H9 (cell line): ENCODE results near the gene ATP6V0A4. TPM values are rescaled to one million over a fixed set of nuclear protein-coding genes. Genes with fewer than 3 reads are reported as not detected.

Experiments
- DNase-seq: peaks from one replicate; pipeline ENCODE4 v3.0.0-alpha.2; 2017
- H2AFZ ChIP-seq: one replicate; pipeline ENCODE4 v1.6.1; 2013; ENCODE audit warnings: mild to moderate bottlenecking, low read length, control low read depth, moderate library complexity
- H2AK5ac ChIP-seq: 2 replicates; pipeline ENCODE4 v1.6.1; 2013; ENCODE audit warnings: low read length, control low read depth, mixed read lengths; ENCODE audit not compliant: insufficient read length
- H2BK120ac ChIP-seq: one replicate; pipeline ENCODE4 v1.6.1; 2013; ENCODE audit warnings: low read depth, mild to moderate bottlenecking, low read length, control low read depth, inconsistent platforms; ENCODE audit not compliant: poor library complexity, severe bottlenecking
- H2BK12ac ChIP-seq: 2 replicates; pipeline ENCODE4 v1.6.1; 2013; ENCODE audit warnings: low read length, control low read depth, mixed read lengths, low read depth; ENCODE audit not compliant: insufficient read length
- H2BK15ac ChIP-seq: 2 replicates; pipeline ENCODE4 v1.6.1; 2013; ENCODE audit warnings: low read depth, low read length, control low read depth
- H2BK20ac ChIP-seq: one replicate; pipeline ENCODE4 v1.6.1; 2013; ENCODE audit warnings: low read depth, mild to moderate bottlenecking, low read length, control low read depth, inconsistent platforms; ENCODE audit not compliant: poor library complexity, severe bottlenecking
- H2BK5ac ChIP-seq: 2 replicates; pipeline ENCODE4 v1.6.1; 2013; ENCODE audit warnings: low read length, control low read depth, mixed read lengths; ENCODE audit not compliant: insufficient read length
- H3K14ac ChIP-seq: 2 replicates; pipeline ENCODE4 v1.6.1; 2013; ENCODE audit warnings: low read length, control low read depth; ENCODE audit not compliant: insufficient read depth
- H3K18ac ChIP-seq: 2 replicates; pipeline ENCODE4 v1.6.1; 2013; ENCODE audit warnings: low read depth, mild to moderate bottlenecking, mixed read lengths, low read length, control low read depth; ENCODE audit not compliant: insufficient read length
- H3K23ac ChIP-seq: 2 replicates; pipeline ENCODE4 v1.6.1; 2013; ENCODE audit warnings: low read length, control low read depth, mixed read lengths, low read depth; ENCODE audit not compliant: insufficient read length
- H3K23me2 ChIP-seq: 2 replicates; pipeline ENCODE4 v1.6.1; 2013; ENCODE audit warnings: low read depth, mild to moderate bottlenecking, mixed read lengths, low read length, control low read depth; ENCODE audit not compliant: insufficient read length, poor library complexity, severe bottlenecking
- H3K27ac ChIP-seq: 2 replicates; pipeline ENCODE4 v1.5.1; 2013; ENCODE audit warnings: low read length, control low read depth, mixed read lengths, low read depth; ENCODE audit not compliant: insufficient read length
- H3K27me3 ChIP-seq: 2 replicates; pipeline ENCODE4 v1.6.1; 2013; ENCODE audit warnings: low read length, control low read depth, inconsistent platforms; ENCODE audit not compliant: insufficient read depth
- H3K4ac ChIP-seq: 2 replicates; pipeline ENCODE4 v1.6.1; 2013; ENCODE audit warnings: low read depth, mild to moderate bottlenecking, control low read depth, inconsistent platforms, low read length, moderate library complexity
- H3K4me1 ChIP-seq: 2 replicates; pipeline ENCODE4 v1.6.1; 2013; ENCODE audit warnings: low read length, control low read depth, inconsistent platforms; ENCODE audit not compliant: insufficient read depth
- H3K4me2 ChIP-seq: 2 replicates; pipeline ENCODE4 v1.6.1; 2013; ENCODE audit warnings: low read length, control low read depth, mixed read lengths; ENCODE audit not compliant: insufficient read length, insufficient read depth
- H3K56ac ChIP-seq: 2 replicates; pipeline ENCODE4 v1.6.1; 2013; ENCODE audit warnings: low read depth, mild to moderate bottlenecking, mixed read lengths, low read length, control low read depth; ENCODE audit not compliant: insufficient read length
- H3K79me1 ChIP-seq: 2 replicates; pipeline ENCODE4 v1.6.1; 2013; ENCODE audit warnings: low read depth, mild to moderate bottlenecking, moderate library complexity, low read length, control low read depth, inconsistent platforms; ENCODE audit not compliant: insufficient read depth, poor library complexity, severe bottlenecking
- H3K79me2 ChIP-seq: 2 replicates; pipeline ENCODE4 v1.6.1; 2013; ENCODE audit warnings: low read length, control low read depth, inconsistent platforms; ENCODE audit not compliant: insufficient read depth
- H3K9ac ChIP-seq: 2 replicates; pipeline ENCODE4 v1.6.1; 2013; ENCODE audit warnings: low read length, control low read depth, mixed read lengths; ENCODE audit not compliant: insufficient read length; ENCODE audit errors: extremely low read depth
- H3K9me3 ChIP-seq: one replicate; pipeline ENCODE4 v1.6.1; 2013; ENCODE audit warnings: low read depth, low read length, inconsistent platforms; ENCODE audit not compliant: control insufficient read depth
- H3T11ph ChIP-seq: one replicate; pipeline ENCODE4 v1.6.1; 2013; ENCODE audit warnings: mild to moderate bottlenecking, low read length, control low read depth, inconsistent platforms
- H4K20me1 ChIP-seq: one replicate; pipeline ENCODE4 v1.6.1; 2013; ENCODE audit not compliant: control insufficient read depth, insufficient read length, insufficient read depth
- H4K5ac ChIP-seq: 2 replicates; pipeline ENCODE4 v1.6.1; 2013; ENCODE audit warnings: low read depth, mild to moderate bottlenecking, mixed read lengths, low read length, control low read depth; ENCODE audit not compliant: insufficient read length
- H4K8ac ChIP-seq: replicated peaks from 2 replicates; pipeline ENCODE4 v1.6.1; 2013; ENCODE audit warnings: low read length, control low read depth, mixed read lengths, low read depth; ENCODE audit not compliant: insufficient read length
- H4K91ac ChIP-seq: 2 replicates; pipeline ENCODE4 v1.6.1; 2013; ENCODE audit warnings: low read depth, mild to moderate bottlenecking, moderate library complexity, mixed read lengths, low read length, control low read depth; ENCODE audit not compliant: insufficient read length
- H3K27ac Mint-ChIP-seq, 3 experiments: 2 replicates in 2 of 3; 3 replicates in 1 of 3; pipeline ENCODE4 v1.8.0; 2020 to 2021; ENCODE audit warnings: mixed read lengths in 3 of 3, mild to moderate bottlenecking in 1 of 3, moderate library complexity in 1 of 3
- H3K27me3 Mint-ChIP-seq: 2 replicates; pipeline ENCODE4 v1.8.0; 2021; ENCODE audit warnings: low read depth, mild to moderate bottlenecking, moderate library complexity, mixed read lengths
- H3K36me3 Mint-ChIP-seq, 3 experiments: 2 replicates in 2 of 3; 3 replicates in 1 of 3; pipeline ENCODE4 v1.8.0; 2020 to 2021; ENCODE audit warnings: low read depth in 3 of 3, mixed read lengths in 3 of 3; ENCODE audit not compliant: insufficient read depth in 1 of 3
- H3K4me1 Mint-ChIP-seq, 2 experiments: 2 replicates each; pipeline ENCODE4 v1.8.0; 2020; ENCODE audit warnings: mixed read lengths in 2 of 2
- H3K4me3 Mint-ChIP-seq, 2 experiments: 2 replicates in 1 of 2; 3 replicates in 1 of 2; pipeline ENCODE4 v1.8.0; 2020 to 2021; ENCODE audit warnings: mild to moderate bottlenecking in 2 of 2, mixed read lengths in 2 of 2, moderate library complexity in 1 of 2
- H3K9me3 Mint-ChIP-seq, 2 experiments: 2 replicates in 1 of 2; 3 replicates in 1 of 2; pipeline ENCODE4 v1.8.0; 2020; ENCODE audit warnings: mild to moderate bottlenecking in 2 of 2, mixed read lengths in 2 of 2, moderate library complexity in 1 of 2
- CTCF ChIP-seq: fragments of 200-600 bp; sonication (generic); conservative IDR thresholded peaks from 3 replicates; pipeline ENCODE4 v1.8.0; 2021; ENCODE audit warnings: antibody characterized with exemption, mild to moderate bottlenecking
- WGBS: extraction: QIAGEN DNeasy Blood & Tissue Kit; methylation state at CpG from one replicate; pipeline ENCODE4 v1.1.7; 2013; ENCODE audit warnings: missing lambda C conversion rate, low lambda C conversion rate, mixed read lengths; ENCODE audit not compliant: insufficient read length; ENCODE audit errors: extremely low coverage; 5-methylcytosine and 5-hydroxymethylcytosine counted together
- total RNA-seq: library from RNA; stranded (reverse); gene quantifications from 2 replicates; pipeline ENCODE4 v1.2.1, GENCODE V29; 2021

Gene ATP6V0A4
- total RNA-seq, 1 experiment from 2014 or later, result 0.79 TPM

- TF ChIP-seq CTCF, result no peak
- H3K27me3 Mint-ChIP-seq, result peaks cover 14% of the 10 kb centered on the region
- no peaks in the 10 kb centered on the region for H3K9me3 Mint-ChIP-seq
Observed at GRCh38 chr7:138798836-138799235, 840 bp upstream of the ATP6V0A4 start.

More at GRCh38 chr7:138798836-138799235, 840 bp upstream of the ATP6V0A4 start:
- no peak overlapping the region for H3K4ac ChIP-seq
- no peak for DNase-seq
- Mint-ChIP-seq H3K4me3 (peak overlapping the region; percentile 28 to 36; a peak in 3 of 5 replicates), H3K27ac (no peak overlapping the region), H3K36me3 (no peaks in the 10 kb centered on the region), H3K4me1 (peaks cover 25 to 35% of the 10 kb centered on the region in 2 experiments)
- no peak overlapping the region for H2BK120ac ChIP-seq
- no peak overlapping the region for H2BK5ac ChIP-seq
- H2BK15ac ChIP-seq, result no peak overlapping the region
- peaks cover 7% of the 10 kb centered on the region; the same call in 1 of the 2 replicates for H3K4me1 ChIP-seq
- no peak overlapping the region for H3K23ac ChIP-seq
- no CpG with 5 or more reads among the region's 5 CpGs for WGBS
- H3K4me2 ChIP-seq, result peak overlapping the region; percentile 37
- H2AK5ac ChIP-seq, result no peak overlapping the region
- H4K5ac ChIP-seq, result no peak overlapping the region
- H3K27me3 ChIP-seq, result no peaks in the 10 kb centered on the region
- H3K9ac ChIP-seq, result no peak overlapping the region
- no peak overlapping the region for H2AFZ ChIP-seq
- no peaks in the 10 kb centered on the region for H4K20me1 ChIP-seq
- H3K79me2 ChIP-seq, result no peaks in the 10 kb centered on the region
- H3T11ph ChIP-seq, result no peak overlapping the region
- H3K79me1 ChIP-seq, result no peaks in the 10 kb centered on the region
- H3K18ac ChIP-seq, result no peak overlapping the region
- H3K23me2 ChIP-seq, result peaks cover 5% of the 10 kb centered on the region
- H3K9me3 ChIP-seq, result no peaks in the 10 kb centered on the region
- H2BK20ac ChIP-seq, result no peak overlapping the region
- no peak overlapping the region for H3K56ac ChIP-seq
- no peak overlapping the region for H3K27ac ChIP-seq
- H4K8ac ChIP-seq, result no peak overlapping the region
- H4K91ac ChIP-seq, result no peak overlapping the region
- no peak overlapping the region for H2BK12ac ChIP-seq
- no peak overlapping the region for H3K14ac ChIP-seq
